SK-N-SH (cell line): ENCODE results near the gene CSTPP1.
"Not testable (repeated sequence)": the region's sequence is repeated elsewhere in the genome, so short reads cannot be mapped to it uniquely, and the experiment has no call there.

Experiments
- CHD2 ChIP-seq: fragments of 150-350 bp; IDR thresholded peaks from 2 replicates; pipeline ENCODE4 v1.6.1; 2018; ENCODE audit warnings: low read length; ENCODE audit not compliant: partially characterized antibody
- CTCF ChIP-seq: fragments of 200-600 bp; sonication (generic); IDR thresholded peaks from 2 replicates; pipeline ENCODE4 v1.6.1; 2017; ENCODE audit warnings: antibody characterized with exemption, mild to moderate bottlenecking, moderate library complexity
- EP300 ChIP-seq, 2 experiments: IDR thresholded peaks; 2 replicates each; pipeline versions ENCODE4 v1.4.0 to v1.6.1; 2012; ENCODE audit warnings: borderline replicate concordance in 1 of 2, low read depth in 1 of 2, low read length in 1 of 2
- MAX ChIP-seq: IDR thresholded peaks from 2 replicates; pipeline ENCODE4 v1.4.0; 2012; ENCODE audit warnings: low read depth
- RAD21 ChIP-seq: IDR thresholded peaks from 2 replicates; pipeline ENCODE4 v1.6.1; 2012; ENCODE audit warnings: mild to moderate bottlenecking, low read length
- REST ChIP-seq: IDR thresholded peaks from 2 replicates; pipeline ENCODE4 v1.6.1; 2012; ENCODE audit warnings: mild to moderate bottlenecking, low read depth, low read length, moderate library complexity
- USF2 ChIP-seq: fragments of 150-350 bp; IDR thresholded peaks from 2 replicates; pipeline ENCODE4 v1.6.1; 2017; ENCODE audit warnings: antibody characterized with exemption, low read length, low read depth, borderline replicate concordance
- YY1 ChIP-seq: IDR thresholded peaks from 2 replicates; pipeline ENCODE4 v1.4.0; 2012; ENCODE audit warnings: low read depth, mild to moderate bottlenecking

- TF ChIP-seq REST; CTCF; RAD21; YY1; USF2; MAX; EP300 (IDR thresholded peaks at IDR 0.05; ENCODE audit: borderline replicate concordance in 1 of 2, low read depth in 1 of 2, low read length in 1 of 2); CHD2: not testable (repeated sequence)
These were observed 182.6 kb downstream of the CSTPP1 start for GRCh38 chr11:47118958-47119688.
